Astrocyte of the spinal cord (primary cell): Measurements from ENCODE around the gene RALA.
A peak's percentile ranks its signal among the peaks of the same experiment; 100 is the strongest.

ENCODE experiments used
- DNase-seq: peaks from one replicate; pipeline ENCODE4 v3.0.0; 2011; ENCODE audit warnings: low read depth, low spot score
- H3K4me3 ChIP-seq: 2 replicates; pipeline ENCODE4 v1.5.1; 2011; ENCODE audit warnings: low read depth, mild to moderate bottlenecking, low read length, moderate library complexity
- CTCF ChIP-seq: IDR thresholded peaks from 2 replicates; pipeline ENCODE4 v1.5.1; 2012; ENCODE audit warnings: low read depth, mild to moderate bottlenecking, low read length, inconsistent platforms
- in situ Hi-C: cut with HindIII; loops from 2 replicates; pipeline ENCODE4 v1.10.0; 2017; ENCODE audit warnings: low sequenced_read_pairs

RALA gene

GRCh38 chr7:39617005-39617404 is 6.4 kb upstream of the RALA start:
- peak; percentile 49 for DNase-seq
- in situ Hi-C loops, result no loop called here
- H3K4me3 ChIP-seq, result no peak overlapping the region
- no peak for TF ChIP-seq CTCF

- TF ChIP-seq CTCF, result no peak
Measured at GRCh38 chr7:39618868-39619267, 4.5 kb upstream of the RALA start.

GRCh38 chr7:39620486-39620885 is 2.9 kb upstream of the RALA start:
- no peak for DNase-seq
- H3K4me3 ChIP-seq, result no peak overlapping the region
- in situ Hi-C loops, result no loop called here
- TF ChIP-seq CTCF, result no peak

More at GRCh38 chr7:39618868-39619267, 4.5 kb upstream of the RALA start:
- in situ Hi-C loops, result no loop called here
- DNase-seq, result no peak
- H3K4me3 ChIP-seq, result no peak overlapping the region

- no peak for TF ChIP-seq CTCF
- in situ Hi-C loops, result no loop called here
- DNase-seq, result peak; percentile 85
- no peak overlapping the region for H3K4me3 ChIP-seq
Measured at GRCh38 chr7:39621261-39621660, 2.1 kb upstream of the RALA start.

GRCh38 chr7:39621784-39622411 is 1.5 kb upstream of the RALA start:
- TF ChIP-seq CTCF, result no peak
- DNase-seq, result no peak
- in situ Hi-C loops, result no loop called here
- no peak overlapping the region for H3K4me3 ChIP-seq

- TF ChIP-seq CTCF, result no peak
- peak overlapping the region; percentile 73 for H3K4me3 ChIP-seq
- in situ Hi-C loops, result no loop called here
- no peak for DNase-seq
Measured at GRCh38 chr7:39622609-39623008, 763 bp upstream of the RALA start.
